Stomach (tissue), 19 donors: ENCODE measurements around the gene WHRN. TPM values are rescaled to one million over a fixed set of nuclear protein-coding genes. Genes with fewer than 3 reads are reported as not detected.

ENCODE experiments used
- DNase-seq, 2 donors: peaks; one replicate each; pipeline versions ENCODE4 v3.0.0 to v3.0.0-alpha.2; 2013 to 2019
- H3K27ac ChIP-seq, 5 donors: fragments of 200-600 bp in 4 of 5; sonication (generic) in 4 of 5; one replicate each; pipeline ENCODE4 v1.5.1; 2013 to 2019; ENCODE audit warnings: mild to moderate bottlenecking in 1 of 5, moderate library complexity in 1 of 5
- H3K27me3 ChIP-seq, 3 donors: fragments of 200-600 bp; sonication (generic); one replicate each; pipeline ENCODE4 v1.5.1; 2017 to 2019; ENCODE audit warnings: mixed run types in 1 of 3
- H3K36me3 ChIP-seq, 4 donors: fragments of 200-600 bp; sonication (generic); 1 replicate in 3 of 4; 2 replicates in 1 of 4; pipeline ENCODE4 v1.5.1; 2016 to 2019
- H3K4me1 ChIP-seq, 4 donors: fragments of 200-600 bp; sonication (generic); one replicate each; pipeline ENCODE4 v1.5.1; 2016 to 2019
- H3K4me3 ChIP-seq, 4 donors: fragments of 200-600 bp; sonication (generic) in 3 of 4; one replicate each; pipeline ENCODE4 v1.5.1; 2016 to 2019; ENCODE audit warnings: mild to moderate bottlenecking in 1 of 4
- H3K9me3 ChIP-seq, 4 donors: fragments of 200-600 bp; sonication (generic); one replicate each; pipeline ENCODE4 v1.5.1; 2016 to 2019
- CTCF ChIP-seq, 7 experiments: fragments of 450-650 bp in 4 of 7; fragments of 200-600 bp in 3 of 7; sonication (generic) in 3 of 7; IDR thresholded peaks; one replicate each; pipeline ENCODE4 v1.5.1; 2016 to 2019; ENCODE audit warnings: antibody characterized with exemption in 7 of 7, control low read depth in 2 of 7, mild to moderate bottlenecking in 1 of 7
- EP300 ChIP-seq: sonication (generic); formaldehyde crosslinking; IDR thresholded peaks from one replicate; pipeline ENCODE4 v1.6.1; 2017; ENCODE audit warnings: antibody characterized with exemption
- POLR2A ChIP-seq, 4 donors: fragments of 450-650 bp; IDR thresholded peaks; one replicate each; pipeline ENCODE4 v1.6.1; 2016; ENCODE audit warnings: antibody characterized with exemption in 4 of 4, control low read depth in 2 of 4, mild to moderate bottlenecking in 1 of 4, moderate library complexity in 1 of 4
- POLR2AphosphoS5 ChIP-seq, 3 donors: sonication (generic); formaldehyde crosslinking; IDR thresholded peaks; one replicate each; pipeline ENCODE4 v1.6.1; 2016; ENCODE audit warnings: antibody characterized with exemption in 3 of 3
- WGBS, 5 donors: extraction: QIAGEN DNeasy Blood & Tissue Kit in 3 of 5; methylation state at CpG; one replicate each; pipeline versions ENCODE4 v1.1.5 to v1.1.7; 2013 to 2018; 5-methylcytosine and 5-hydroxymethylcytosine counted together
- intact Hi-C: fragments of 100-400 bp; cut with DNase I; formaldehyde crosslinking; loops from one replicate; pipeline ENCODE4 v1.15.1; 2023; ENCODE audit warnings: low total_unique reads
- long read RNA-seq, 10 donors: transcript quantifications; one replicate each; lab custom pipeline, GENCODE V29; 2026
- polyA plus RNA-seq, 3 donors: library from polyadenylated mRNA; stranded (reverse); fragments of 200-250 nt; gene quantifications; one replicate each; pipeline ENCODE4 v1.2.3, GENCODE V29; 2013
- total RNA-seq, 5 donors: library from RNA; depleted of rRNA; stranded (reverse); fragments of >200 nt; gene quantifications; one replicate each; pipeline versions ENCODE4 v1.1.0 to v1.2.3, GENCODE V29; 2014 to 2016
- donor health status: healthy with polysubstance abuse.
- donor health status: Bipolar disorder and iron deficiency.
- donor health status: healthy.

WHRN gene
- total RNA-seq = 10 to 100 TPM in 2 of 5 donors, 1 to 10 TPM in 3; 2.3 to 70.1 (median 4.1) TPM
- 1 to 10 TPM; 2.4 to 8.5 (median 5.5) TPM for polyA plus RNA-seq
- long read RNA-seq, donor 1 = 0 reads
- long read RNA-seq, donor 2, partial matches to known transcripts = 0 of 1 reads
- long read RNA-seq, donor 2, other reads (novel, unspliced or antisense) = 0 of 1 reads
- long read RNA-seq, donor 3 = 0 reads
- long read RNA-seq, donor 4 = 0 reads
- long read RNA-seq, donor 5, partial matches to known transcripts = 0 of 1 reads
- long read RNA-seq, donor 5, other reads (novel, unspliced or antisense) = 0 of 1 reads
- long read RNA-seq, donor 6, partial matches to known transcripts = 773 of 774 reads
- long read RNA-seq, donor 6, other reads (novel, unspliced or antisense) = 0 of 774 reads
- long read RNA-seq, donor 7 = 0 reads
- long read RNA-seq, donor 8 = 0 reads
- long read RNA-seq, donor 9 = 0 reads
- long read RNA-seq, donor 10 = 0 reads

- peak; percentile 95 to 97 for DNase-seq
- Histone ChIP-seq H3K27ac (peak within 1 kb of the TSS; percentile 52 to 84 (median 74)), H3K27me3 (peaks cover 0 to 36% (median 0%) of the 10 kb centered on the region in 3 donors), H3K4me3 (peak within 1 kb of the TSS; percentile 65 to 78 (median 70)), H3K36me3 (no peaks in the 10 kb centered on the region), H3K4me1 (peaks cover 30 to 49% (median 47%) of the 10 kb centered on the region in 4 donors), H3K9me3 (no peaks in the 10 kb centered on the region)
- TF ChIP-seq EP300 (no peak), POLR2AphosphoS5 (IDR thresholded peaks at IDR 0.05) (peak; percentile 24 to 39 (median 38))
- intact Hi-C loops = no loop called here
- WGBS, 5 donors = 1% methylated on average over 28 to 75 of the region's 75 CpGs
Observed at GRCh38 chr9:114505187-114506081, at the start of gene WHRN. Gene WHRN, minus strand, starts transcription at chr9:114505473. Its CDS starts 672 bp downstream, at chr9:114504801.

DNA sequence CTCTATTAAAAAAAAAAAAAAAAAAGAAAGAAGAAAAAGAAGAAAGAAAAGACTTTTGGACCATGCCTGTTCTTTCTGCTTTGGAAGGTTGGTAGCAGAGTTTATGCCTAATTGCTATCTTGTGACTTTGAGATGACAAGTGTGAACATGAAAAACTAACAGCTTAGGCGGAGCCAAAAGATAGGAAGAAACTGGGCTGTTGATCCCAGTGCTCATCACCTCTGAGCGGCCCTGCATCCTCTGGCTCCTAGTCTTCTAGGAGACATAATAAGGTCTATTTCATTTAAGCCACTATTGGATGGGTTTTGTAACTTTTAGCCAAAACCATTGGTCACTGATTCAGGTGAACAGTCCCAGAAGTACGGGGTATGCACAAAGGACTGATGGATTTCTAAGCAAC is 47.9 kb upstream of the WHRN start:
- 88 to 95% (median 93%) methylated on average over 3 of the region's 3 CpGs for WGBS, 5 donors
- Histone ChIP-seq H3K4me3 (no peak overlapping the region), H3K9me3 (peaks cover 0 to 3% (median 0%) of the 10 kb centered on the region in 4 donors), H3K4me1 (peaks cover 0 to 8% (median 0%) of the 10 kb centered on the region in 4 donors), H3K36me3 (no peaks in the 10 kb centered on the region), H3K27ac (no peak overlapping the region), H3K27me3 (no peaks in the 10 kb centered on the region)
- no peak for DNase-seq
- intact Hi-C loops = no loop called here
- TF ChIP-seq POLR2A (IDR thresholded peaks at IDR 0.05) (no peak), EP300 (no peak), POLR2AphosphoS5 (IDR thresholded peaks at IDR 0.05) (no peak), CTCF (IDR thresholded peaks at IDR 0.05) (no peak)

DNA sequence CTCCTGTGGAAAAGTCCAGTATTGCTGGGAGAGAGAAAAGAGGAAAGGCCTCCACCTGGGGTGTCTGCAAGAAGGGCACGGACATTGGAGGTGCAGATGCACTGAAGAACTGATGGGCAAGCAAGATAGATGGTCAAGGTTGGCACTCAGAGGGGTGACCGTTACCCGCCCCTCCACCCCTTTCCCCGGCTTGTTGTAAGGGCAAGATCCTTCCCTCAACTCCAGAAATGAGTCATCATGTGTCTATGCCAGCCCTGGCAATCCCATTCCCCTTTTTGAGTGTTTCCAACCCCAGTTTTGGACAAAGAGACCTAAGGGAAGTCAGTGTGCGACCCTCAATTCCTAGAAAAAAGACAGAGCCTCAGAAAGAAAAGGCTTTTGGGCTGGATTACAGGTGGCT is 47.4 kb upstream of the WHRN start:
- Histone ChIP-seq H3K4me3 (no peak overlapping the region), H3K4me1 (peaks cover 0 to 8% (median 0%) of the 10 kb centered on the region in 4 donors), H3K27me3 (no peaks in the 10 kb centered on the region), H3K9me3 (peaks cover 0 to 4% (median 0%) of the 10 kb centered on the region in 4 donors), H3K36me3 (no peaks in the 10 kb centered on the region), H3K27ac (peak overlapping the region in 1 of 5 donors; percentile 31)
- 85 to 93% (median 89%) methylated on average over 5 of the region's 5 CpGs for WGBS, 5 donors
- no peak for DNase-seq
- TF ChIP-seq POLR2A (IDR thresholded peaks at IDR 0.05) (no peak), EP300 (no peak), POLR2AphosphoS5 (IDR thresholded peaks at IDR 0.05) (no peak), CTCF (IDR thresholded peaks at IDR 0.05) (no peak)
- intact Hi-C loops = no loop called here

- no peaks in the 10 kb centered on the region for H3K27me3 ChIP-seq
- peaks cover 0 to 4% (median 0%) of the 10 kb centered on the region in 4 donors for H3K9me3 ChIP-seq
- peaks cover 0 to 8% (median 0%) of the 10 kb centered on the region in 4 donors for H3K4me1 ChIP-seq
- TF ChIP-seq POLR2AphosphoS5 (IDR thresholded peaks at IDR 0.05) = peak in 1 of 3 donors; percentile 71
- TF ChIP-seq EP300 = peak; percentile 16
- TF ChIP-seq CTCF (IDR thresholded peaks at IDR 0.05) = no peak
- peak in 1 of 2 donors; percentile 79 for DNase-seq
- WGBS, 5 donors = 61 to 74% (median 67%) methylated on average over 6 of the region's 6 CpGs
- intact Hi-C loops = no loop called here
- H3K27ac ChIP-seq = peak overlapping the region in 1 of 5 donors; percentile 31
- H3K36me3 ChIP-seq = no peaks in the 10 kb centered on the region
- no peak overlapping the region for H3K4me3 ChIP-seq
Observed at GRCh38 chr9:114551750-114552685, 46.7 kb upstream of the WHRN start.
